ENCODE results near the gene PTGR2. TPM values are rescaled to one million over a fixed set of nuclear protein-coding genes. Genes with fewer than 3 reads are reported as not detected.

Gene PTGR2
- total and polyA plus RNA-seq, 2 donors (not counting 3 experiments of a cell fraction or from before 2014, with no cell fraction given): 1.1 to 5.6 TPM

- Histone ChIP-seq H3K4me3 (replicated peaks in 1 of 3; ENCODE audit: insufficient read depth in 1 of 3, low read depth in 1 of 3, low read length in 3 of 3) (no peak overlapping the region), H3K4me1 (ENCODE audit: control insufficient read depth, extremely low read depth, insufficient read depth, low read length) (peaks cover 7% of the 10 kb centered on the region), H3K9me1 (replicated peaks; ENCODE audit: control insufficient read depth, extremely low read depth, insufficient read depth, low read length) (no peaks in the 10 kb centered on the region), H3K27ac (ENCODE audit: insufficient read depth, low read depth, low read length) (peak overlapping the region; percentile 40), H3K9me3 (replicated peaks; ENCODE audit: control insufficient read depth, insufficient read depth, low read length) (no peaks in the 10 kb centered on the region), H3K79me2 (ENCODE audit: control insufficient read depth, insufficient read depth, low read length) (no peaks in the 10 kb centered on the region), H2AFZ (ENCODE audit: low read depth, low read length) (no peak overlapping the region), H3K36me3 (ENCODE audit: control insufficient read depth in 2 of 2, extremely low read depth in 1 of 2, insufficient read depth in 2 of 2, low read length in 2 of 2) (no peaks in the 10 kb centered on the region), H3K4me2 (ENCODE audit: insufficient read depth, low read length) (no peak overlapping the region), H3K27me3 (ENCODE audit: control insufficient read depth in 2 of 2, insufficient read depth in 2 of 2, low read length in 2 of 2) (no peaks in the 10 kb centered on the region), H4K20me1 (replicated peaks; ENCODE audit: control insufficient read depth, extremely low read depth, insufficient read depth, low read length) (no peaks in the 10 kb centered on the region), H3K9ac (replicated peaks; ENCODE audit: extremely low read depth, insufficient read depth, low read length) (no peak overlapping the region)
- TF ChIP-seq GATA2 (IDR thresholded peaks at IDR 0.05; ENCODE audit: insufficient read depth, insufficient read length, low read depth, low read length) (no peak), JUN (IDR thresholded peaks at IDR 0.05; ENCODE audit: borderline replicate concordance, insufficient read depth, insufficient read length, low read depth) (peak; percentile 58)
- POLR2A ChIA-PET: no interaction called here
- CTCF ChIA-PET: interaction anchor here (0.6 to 9.5 kb wide), 6 partner anchors 13 to 101 kb away, joined by 3 to 131 read pairs (median 4); partner anchors contain the start of gene PTGR2
- DNase-seq (ENCODE audit: low read depth, low spot score): peak; percentile 40
- dilution Hi-C loops (cut with MboI; ENCODE audit: extremely low pct_ligation_motif_present, low sequenced_read_pairs) (no loop called here), intact Hi-C loops (cut with micrococcal nuclease) (no loop called here)
- no TSS peak for BruUV-seq (replicated peaks)
- FAIRE-seq: peak; percentile 82
Observed at GRCh38 chr14:73829526-73830431, 21.9 kb upstream of the PTGR2 start.

- Histone ChIP-seq H4K20me1 (replicated peaks; ENCODE audit: control insufficient read depth, extremely low read depth, insufficient read depth, low read length) (no peaks in the 10 kb centered on the region), H2AFZ (ENCODE audit: low read depth, low read length) (no peak overlapping the region), H3K4me3 (replicated peaks in 1 of 3; ENCODE audit: insufficient read depth in 1 of 3, low read depth in 1 of 3, low read length in 3 of 3) (no peak overlapping the region), H3K9me3 (replicated peaks; ENCODE audit: control insufficient read depth, insufficient read depth, low read length) (no peaks in the 10 kb centered on the region), H3K4me1 (ENCODE audit: control insufficient read depth, extremely low read depth, insufficient read depth, low read length) (peaks cover 5% of the 10 kb centered on the region), H3K27me3 (ENCODE audit: control insufficient read depth in 2 of 2, insufficient read depth in 2 of 2, low read length in 2 of 2) (no peaks in the 10 kb centered on the region), H3K36me3 (ENCODE audit: control insufficient read depth in 2 of 2, extremely low read depth in 1 of 2, insufficient read depth in 2 of 2, low read length in 2 of 2) (no peaks in the 10 kb centered on the region), H3K27ac (ENCODE audit: insufficient read depth, low read depth, low read length) (no peak overlapping the region), H3K4me2 (ENCODE audit: insufficient read depth, low read length) (no peak overlapping the region), H3K9ac (replicated peaks; ENCODE audit: extremely low read depth, insufficient read depth, low read length) (no peak overlapping the region), H3K79me2 (ENCODE audit: control insufficient read depth, insufficient read depth, low read length) (no peaks in the 10 kb centered on the region), H3K9me1 (replicated peaks; ENCODE audit: control insufficient read depth, extremely low read depth, insufficient read depth, low read length) (no peaks in the 10 kb centered on the region)
- intact Hi-C loops (cut with micrococcal nuclease): no loop called here
- dilution Hi-C loops (cut with MboI; ENCODE audit: extremely low pct_ligation_motif_present, low sequenced_read_pairs): no loop called here
- POLR2A ChIA-PET: no interaction called here
- no TSS peak for BruUV-seq (replicated peaks)
- CTCF ChIA-PET: no interaction called here
- DNase-seq (ENCODE audit: low read depth, low spot score): no peak
- FAIRE-seq: peak; percentile 68
- TF ChIP-seq CTCF (IDR thresholded peaks at IDR 0.05; ENCODE audit: extremely low read depth in 1 of 2, insufficient read depth in 1 of 2, low read depth in 1 of 2, low read length in 2 of 2): no peak
- TF ChIP-seq JUN (IDR thresholded peaks at IDR 0.05; ENCODE audit: borderline replicate concordance, insufficient read depth, insufficient read length, low read depth): no peak
- no peak for TF ChIP-seq FOS (IDR thresholded peaks at IDR 0.05; ENCODE audit: borderline replicate concordance, insufficient read depth, low read length)
- no peak for TF ChIP-seq EZH2 (IDR thresholded peaks at IDR 0.05; ENCODE audit: borderline replicate concordance, low read depth, low read length, severe bottlenecking)
- no peak for TF ChIP-seq POLR2AphosphoS5 (IDR thresholded peaks at IDR 0.05; ENCODE audit: insufficient read depth, low read depth, low read length)
Observed at GRCh38 chr14:73833034-73833433, 18.6 kb upstream of the PTGR2 start.

All from endothelial cell of umbilical vein (primary cell).